Thymus (tissue), 11 donors: ENCODE results near the gene ALG14. TPM values are rescaled to one million over a fixed set of nuclear protein-coding genes. Genes with fewer than 3 reads are reported as not detected.

Source experiments
- DNase-seq, 9 donors: peaks; one replicate each; pipeline ENCODE4 v3.0.0-alpha.2; 2013; ENCODE audit warnings: low spot score in 9 of 9, low read depth in 6 of 9, missing footprints in 1 of 9
- H3K27ac ChIP-seq, 2 donors: one replicate each; pipeline ENCODE4 v1.5.1; 2013; ENCODE audit warnings: control low read depth in 1 of 2, low read depth in 1 of 2, low read length in 1 of 2, mild to moderate bottlenecking in 1 of 2, moderate library complexity in 1 of 2
- H3K27me3 ChIP-seq, 2 donors: one replicate each; pipeline ENCODE4 v1.5.1; 2013; ENCODE audit warnings: low read length in 1 of 2; ENCODE audit not compliant: control insufficient read depth in 2 of 2, insufficient read depth in 1 of 2
- H3K36me3 ChIP-seq, 2 donors: one replicate each; pipeline ENCODE4 v1.5.1; 2013; ENCODE audit warnings: low read length in 1 of 2, mild to moderate bottlenecking in 1 of 2, moderate library complexity in 1 of 2; ENCODE audit not compliant: control insufficient read depth in 2 of 2, insufficient read depth in 2 of 2
- H3K4me1 ChIP-seq, 2 donors: one replicate each; pipeline ENCODE4 v1.5.1; 2013; ENCODE audit warnings: low read length in 2 of 2; ENCODE audit not compliant: control insufficient read depth in 2 of 2, insufficient read depth in 2 of 2
- H3K4me3 ChIP-seq, 2 donors: one replicate each; pipeline ENCODE4 v1.5.1; 2013; ENCODE audit warnings: low read length in 2 of 2, control low read depth in 1 of 2, mild to moderate bottlenecking in 1 of 2
- H3K9me3 ChIP-seq, 2 donors: one replicate each; pipeline ENCODE4 v1.5.1; 2013; ENCODE audit warnings: low read length in 1 of 2, mild to moderate bottlenecking in 1 of 2; ENCODE audit not compliant: control insufficient read depth in 2 of 2, insufficient read depth in 1 of 2
- WGBS: extraction: QIAGEN DNeasy Blood & Tissue Kit; methylation state at CpG from one replicate; pipeline ENCODE4 v1.1.7; 2013; 5-methylcytosine and 5-hydroxymethylcytosine counted together
- polyA plus RNA-seq: library from polyadenylated mRNA; stranded (reverse); fragments of 200-250 nt; gene quantifications from one replicate; pipeline ENCODE4 v1.2.3, GENCODE V29; 2013
- total RNA-seq: library from RNA; stranded (reverse); fragments of 120-200 nt; gene quantifications from one replicate; pipeline ENCODE4 v1.2.4, GENCODE V29; 2013
- donor health status: healthy.

Gene ALG14
- total and polyA plus RNA-seq, 2 donors: 1.3 to 4.3 TPM

DNA sequence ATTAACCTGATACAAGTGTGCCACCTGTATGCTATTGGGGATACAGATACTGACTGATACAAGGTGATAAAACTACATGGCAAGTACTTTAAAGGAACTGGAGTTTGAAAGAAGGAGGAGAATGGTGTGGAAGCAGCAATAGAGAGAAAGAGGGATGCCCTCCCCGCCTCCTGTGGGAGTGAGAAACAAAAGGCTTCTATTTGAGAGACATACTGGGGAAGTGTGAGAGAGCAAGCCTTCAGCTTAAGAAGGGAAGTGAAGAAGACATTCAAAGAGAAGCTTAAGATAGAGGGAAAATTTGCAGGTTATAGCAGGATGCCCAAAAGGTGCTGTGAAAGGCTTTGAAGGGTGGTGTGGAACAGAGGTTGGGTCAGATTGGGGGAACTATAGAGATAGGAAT, 7.7 kb upstream of the ALG14 start:
- no peaks in the 10 kb centered on the region for H3K36me3 ChIP-seq
- no peak for DNase-seq
- WGBS: 93% methylated on average over 1 of the region's 1 CpG
- no peak overlapping the region for H3K4me3 ChIP-seq
- H3K4me1 ChIP-seq: no peaks in the 10 kb centered on the region
- peaks cover 3 to 8% of the 10 kb centered on the region in 2 donors for H3K27me3 ChIP-seq
- H3K27ac ChIP-seq: no peak overlapping the region
- H3K9me3 ChIP-seq: no peaks in the 10 kb centered on the region

DNA sequence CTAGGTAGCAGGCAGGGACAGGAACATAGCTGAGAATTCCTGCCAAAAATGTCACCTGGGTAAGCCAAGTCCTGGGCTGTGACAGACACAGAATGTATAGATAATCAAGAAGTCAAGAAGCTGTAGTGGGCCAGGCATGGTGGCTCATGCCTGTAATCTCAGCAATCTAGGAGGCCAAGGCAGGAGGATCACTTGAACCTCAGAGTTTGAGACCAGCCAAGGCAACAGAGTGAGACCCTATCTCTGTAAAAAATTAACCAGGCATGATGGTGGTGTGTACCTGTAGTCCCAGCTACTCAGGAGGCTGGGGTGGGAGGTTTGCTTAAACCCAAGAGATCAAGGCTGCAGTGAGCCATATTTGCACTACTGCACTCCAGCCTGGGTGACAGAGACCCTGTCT, 3.3 kb upstream of the ALG14 start:
- Histone ChIP-seq H3K9me3 (no peaks in the 10 kb centered on the region), H3K4me3 (no peak overlapping the region), H3K36me3 (no peaks in the 10 kb centered on the region), H3K27me3 (peaks cover 3 to 10% of the 10 kb centered on the region in 2 donors), H3K27ac (no peak overlapping the region), H3K4me1 (peaks cover 6% of the 10 kb centered on the region in 2 donors)
- DNase-seq: no peak

- 32% methylated on average over 3 of the region's 3 CpGs for WGBS
- Histone ChIP-seq H3K27ac (peak overlapping the region; percentile 79 to 88), H3K36me3 (no peaks in the 10 kb centered on the region), H3K27me3 (peaks cover 0 to 2% of the 10 kb centered on the region in 2 donors), H3K4me3 (peak overlapping the region; percentile 93 to 98), H3K9me3 (no peaks in the 10 kb centered on the region), H3K4me1 (peaks cover 6% of the 10 kb centered on the region in 2 donors)
- peak in 1 of 9 donors; percentile 15 for DNase-seq
Measured at GRCh38 chr1:95073446-95073845, 695 bp upstream of the ALG14 start.

GRCh38 chr1:95072117-95072516, 634 bp downstream of the ALG14 start:
- DNase-seq: no peak
- Histone ChIP-seq H3K4me3 (peak overlapping the region; percentile 93 to 98), H3K27ac (no peak overlapping the region), H3K4me1 (peaks cover 6% of the 10 kb centered on the region in 2 donors), H3K9me3 (no peaks in the 10 kb centered on the region), H3K27me3 (peaks cover 0 to 2% of the 10 kb centered on the region in 2 donors), H3K36me3 (no peaks in the 10 kb centered on the region)
- WGBS: 30% methylated on average over 7 of the region's 7 CpGs

DNA sequence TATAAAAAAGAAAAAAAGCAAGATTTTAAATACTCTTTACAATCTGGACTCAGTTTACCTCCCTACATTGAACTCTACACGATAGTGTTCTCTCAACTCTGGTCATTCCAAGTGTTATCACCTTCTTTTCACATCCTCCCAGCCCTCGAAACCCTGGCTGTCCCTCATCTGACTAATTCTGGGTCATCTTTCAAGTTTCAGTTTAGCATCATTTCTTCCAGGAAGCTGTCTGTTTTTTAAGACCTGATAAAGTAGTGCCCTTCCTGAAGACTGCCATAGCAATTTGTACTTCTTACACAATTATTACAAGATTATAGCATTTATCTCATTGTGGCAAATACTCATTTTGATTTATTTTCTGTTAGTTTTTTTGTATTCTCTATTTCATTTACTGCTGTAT, 1.2 kb downstream of the ALG14 start:
- Histone ChIP-seq H3K36me3 (no peaks in the 10 kb centered on the region), H3K27ac (no peak overlapping the region), H3K4me3 (no peak overlapping the region), H3K27me3 (peaks cover 0 to 2% of the 10 kb centered on the region in 2 donors), H3K9me3 (no peaks in the 10 kb centered on the region), H3K4me1 (peaks cover 6% of the 10 kb centered on the region in 2 donors)
- WGBS: 91% methylated on average over 2 of the region's 2 CpGs
- DNase-seq: no peak

DNA sequence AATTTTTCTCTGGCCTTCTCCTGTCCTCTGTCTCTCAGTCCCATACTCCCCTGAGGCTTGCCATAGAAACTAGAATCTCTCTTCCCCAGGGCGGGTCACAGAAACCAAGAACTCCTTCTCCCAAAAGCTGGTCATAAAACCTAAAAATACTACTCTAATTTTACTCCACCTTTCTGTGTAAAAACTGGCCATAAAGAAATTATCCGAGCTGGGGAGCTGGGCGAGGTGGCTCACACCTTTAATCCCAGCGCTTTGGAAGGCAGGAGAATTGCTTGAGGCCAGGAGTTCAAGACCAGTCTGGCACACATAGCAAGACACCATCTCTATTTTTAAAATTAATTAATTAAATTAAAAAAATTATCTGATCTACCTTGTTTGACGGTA, 3.0 kb downstream of the ALG14 start:
- Histone ChIP-seq H3K4me3 (no peak overlapping the region), H3K36me3 (no peaks in the 10 kb centered on the region), H3K27ac (no peak overlapping the region), H3K27me3 (no peaks in the 10 kb centered on the region), H3K9me3 (no peaks in the 10 kb centered on the region), H3K4me1 (peaks cover 6% of the 10 kb centered on the region in 2 donors)
- WGBS: 97% methylated on average over 5 of the region's 5 CpGs
- no peak for DNase-seq

DNA sequence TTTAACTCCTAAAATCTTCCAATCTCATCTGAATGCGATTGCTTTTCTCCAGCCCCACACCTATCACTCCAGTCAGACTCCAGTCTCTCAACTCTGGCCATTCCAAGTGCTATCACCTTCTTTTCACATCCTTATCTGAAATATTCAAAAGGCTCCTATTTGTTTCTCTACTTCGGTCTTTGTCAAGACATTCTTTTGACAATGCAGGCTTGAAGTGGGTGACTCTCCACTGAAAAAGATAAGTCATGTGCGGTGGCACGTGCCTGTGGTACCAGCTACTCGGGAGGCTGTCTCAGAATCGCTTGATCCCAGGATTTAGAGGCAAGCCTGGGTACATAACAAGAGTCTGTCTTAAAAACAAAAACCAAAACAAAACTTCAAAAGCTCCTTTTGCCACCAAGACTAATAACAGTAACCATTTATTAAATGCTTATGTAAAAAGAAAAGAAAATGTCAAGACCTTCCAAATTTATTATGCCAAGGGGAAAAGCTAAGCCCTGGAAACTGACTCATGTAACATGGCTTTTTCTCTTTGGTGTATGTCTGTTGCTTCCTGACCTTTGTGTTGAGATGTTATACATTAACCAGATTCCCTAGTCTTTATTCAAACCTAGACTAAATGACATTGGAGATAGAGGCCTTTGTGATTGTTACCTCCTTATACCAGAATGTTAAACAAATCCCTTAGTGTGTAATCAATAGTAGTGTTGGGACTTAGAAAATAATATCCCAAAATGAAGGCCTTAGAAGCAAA, 3.6 kb downstream of the ALG14 start:
- no peak overlapping the region for H3K27ac ChIP-seq
- 96% methylated on average over 6 of the region's 6 CpGs for WGBS
- H3K36me3 ChIP-seq: peaks cover 0 to under 1% of the 10 kb centered on the region in 2 donors
- no peaks in the 10 kb centered on the region for H3K27me3 ChIP-seq
- no peaks in the 10 kb centered on the region for H3K9me3 ChIP-seq
- no peak for DNase-seq
- H3K4me1 ChIP-seq: peaks cover 6% of the 10 kb centered on the region in 2 donors
- H3K4me3 ChIP-seq: no peak overlapping the region

GRCh38 chr1:95067568-95067967, 5.2 kb downstream of the ALG14 start:
- H3K27me3 ChIP-seq: no peaks in the 10 kb centered on the region
- no peak for DNase-seq
- H3K27ac ChIP-seq: no peak overlapping the region
- peaks cover 0 to 3% of the 10 kb centered on the region in 2 donors for H3K36me3 ChIP-seq
- no peaks in the 10 kb centered on the region for H3K9me3 ChIP-seq
- H3K4me3 ChIP-seq: no peak overlapping the region
- WGBS: 96% methylated on average over 5 of the region's 5 CpGs
- peaks cover 0 to 3% of the 10 kb centered on the region in 2 donors for H3K4me1 ChIP-seq

- Histone ChIP-seq H3K9me3 (no peaks in the 10 kb centered on the region), H3K4me3 (no peak overlapping the region), H3K4me1 (peaks cover 0 to 3% of the 10 kb centered on the region in 2 donors), H3K36me3 (peaks cover 0 to 5% of the 10 kb centered on the region in 2 donors), H3K27me3 (no peaks in the 10 kb centered on the region), H3K27ac (no peak overlapping the region)
- 92% methylated on average over 2 of the region's 2 CpGs for WGBS
- no peak for DNase-seq
Measured at GRCh38 chr1:95067062-95067461, 5.7 kb downstream of the ALG14 start.
